ENCODE data around the gene FUT1.
"Not testable (repeated sequence)": the region's sequence is repeated elsewhere in the genome, so short reads cannot be mapped to it uniquely, and the experiment has no call there.

GRCh38 chr19:48768171-48768753, 15.8 kb upstream of the FUT1 start:
- TF ChIP-seq CTCF, POLR2A (IDR thresholded peaks at IDR 0.05): not testable (repeated sequence)
